ENCODE data around the gene SMARCA2.

DNA sequence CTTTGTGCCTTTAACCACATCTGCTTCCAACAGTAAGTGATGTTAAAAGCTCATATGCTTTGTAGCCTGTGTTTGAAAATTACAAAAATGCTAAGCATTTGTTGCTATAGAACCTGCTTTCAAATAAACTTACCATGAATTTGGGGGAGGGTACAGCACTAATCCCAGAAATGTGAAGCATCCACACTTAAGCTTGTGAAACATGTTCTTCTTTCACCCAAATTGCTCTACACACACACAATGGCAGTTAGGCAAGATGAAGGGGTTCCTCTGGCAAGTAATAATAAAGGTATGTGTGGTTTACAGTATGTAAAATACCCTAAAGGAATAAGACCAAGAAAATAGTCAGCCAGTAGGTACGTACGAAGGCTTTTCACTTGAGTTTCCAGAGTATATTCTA is 165.6 kb downstream of the SMARCA2 start:
- TF ChIP-seq POLR2AphosphoS5 (IDR thresholded peaks at IDR 0.05) = no peak
- no peak for TF ChIP-seq EP300 (IDR thresholded peaks at IDR 0.05)
- TF ChIP-seq, protein P1, sequence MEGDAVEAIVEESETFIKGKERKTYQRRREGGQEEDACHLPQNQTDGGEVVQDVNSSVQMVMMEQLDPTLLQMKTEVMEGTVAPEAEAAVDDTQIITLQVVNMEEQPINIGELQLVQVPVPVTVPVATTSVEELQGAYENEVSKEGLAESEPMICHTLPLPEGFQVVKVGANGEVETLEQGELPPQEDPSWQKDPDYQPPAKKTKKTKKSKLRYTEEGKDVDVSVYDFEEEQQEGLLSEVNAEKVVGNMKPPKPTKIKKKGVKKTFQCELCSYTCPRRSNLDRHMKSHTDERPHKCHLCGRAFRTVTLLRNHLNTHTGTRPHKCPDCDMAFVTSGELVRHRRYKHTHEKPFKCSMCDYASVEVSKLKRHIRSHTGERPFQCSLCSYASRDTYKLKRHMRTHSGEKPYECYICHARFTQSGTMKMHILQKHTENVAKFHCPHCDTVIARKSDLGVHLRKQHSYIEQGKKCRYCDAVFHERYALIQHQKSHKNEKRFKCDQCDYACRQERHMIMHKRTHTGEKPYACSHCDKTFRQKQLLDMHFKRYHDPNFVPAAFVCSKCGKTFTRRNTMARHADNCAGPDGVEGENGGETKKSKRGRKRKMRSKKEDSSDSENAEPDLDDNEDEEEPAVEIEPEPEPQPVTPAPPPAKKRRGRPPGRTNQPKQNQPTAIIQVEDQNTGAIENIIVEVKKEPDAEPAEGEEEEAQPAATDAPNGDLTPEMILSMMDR (IDR thresholded peaks at IDR 0.05) = no peak

Data from upper lobe of left lung (tissue), 4 donors.